Erythroblast (primary cell): Measurements from ENCODE around the gene MIGA1.

Source experiments
- GATA1 ChIP-seq: IDR thresholded peaks from 2 replicates; pipeline ENCODE4 v1.6.1; 2011; ENCODE audit warnings: low read depth, mild to moderate bottlenecking, control low read depth, low read length, moderate library complexity
- POLR2A ChIP-seq: IDR thresholded peaks from 2 replicates; pipeline ENCODE4 v1.6.1; 2011; ENCODE audit warnings: mild to moderate bottlenecking, low read length

DNA sequence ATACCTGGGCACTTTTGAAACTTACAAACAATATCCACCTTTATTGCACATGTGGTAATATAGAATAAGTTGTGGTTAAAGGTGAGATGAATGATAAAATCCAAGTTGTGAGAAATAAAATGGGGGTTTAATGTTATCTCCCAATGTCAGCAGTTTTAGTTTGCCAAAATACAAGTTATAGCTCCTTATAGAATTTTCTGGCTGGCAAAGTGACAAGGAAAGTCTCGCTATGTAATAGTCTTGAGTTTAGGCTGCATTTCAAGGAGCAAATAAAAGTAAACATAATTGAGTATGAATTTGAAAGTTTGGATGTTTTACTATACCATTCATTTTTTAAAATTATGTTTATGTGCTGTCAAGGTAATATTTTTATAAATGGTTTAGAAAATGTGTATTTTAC, 94.0 kb downstream of the MIGA1 start:
- no peak for TF ChIP-seq POLR2A
- TF ChIP-seq GATA1: no peak
